ENCODE measurements around the gene DACH1. TPM values are rescaled to one million over a fixed set of nuclear protein-coding genes. Genes with fewer than 3 reads are reported as not detected.
A peak's percentile ranks its signal among the peaks of the same experiment; 100 is the strongest.
"Not testable (repeated sequence)": the region's sequence is repeated elsewhere in the genome, so short reads cannot be mapped to it uniquely, and the experiment has no call there.

The DACH1 gene
- total RNA-seq, 1 donor from 2014 or later: 0.05 TPM

DNA sequence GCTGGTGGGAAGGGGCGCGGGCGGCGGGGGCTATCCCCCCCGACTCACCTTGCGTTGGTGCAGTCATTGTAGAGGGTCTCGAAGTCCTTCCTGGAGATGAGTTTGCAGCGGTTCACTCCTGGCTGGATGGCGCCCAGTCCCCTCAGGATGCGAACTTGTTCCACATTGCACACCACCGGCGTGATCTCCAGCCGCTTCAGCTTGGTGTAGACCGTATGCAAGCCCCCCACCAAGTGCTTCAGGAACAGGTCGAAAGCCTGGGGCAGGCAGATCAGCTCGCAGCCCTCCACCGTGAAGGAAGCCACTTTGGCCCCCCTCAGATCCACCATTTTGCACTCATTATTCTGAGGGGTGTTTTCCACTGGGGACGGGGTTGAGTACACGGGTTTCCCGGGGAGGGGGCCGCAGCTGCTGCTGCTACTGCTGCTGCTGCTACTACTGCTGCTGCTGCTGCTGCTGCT is 1.1 kb downstream of the DACH1 start:
- no peak for DNase-seq (ENCODE audit: low read depth)

DNA sequence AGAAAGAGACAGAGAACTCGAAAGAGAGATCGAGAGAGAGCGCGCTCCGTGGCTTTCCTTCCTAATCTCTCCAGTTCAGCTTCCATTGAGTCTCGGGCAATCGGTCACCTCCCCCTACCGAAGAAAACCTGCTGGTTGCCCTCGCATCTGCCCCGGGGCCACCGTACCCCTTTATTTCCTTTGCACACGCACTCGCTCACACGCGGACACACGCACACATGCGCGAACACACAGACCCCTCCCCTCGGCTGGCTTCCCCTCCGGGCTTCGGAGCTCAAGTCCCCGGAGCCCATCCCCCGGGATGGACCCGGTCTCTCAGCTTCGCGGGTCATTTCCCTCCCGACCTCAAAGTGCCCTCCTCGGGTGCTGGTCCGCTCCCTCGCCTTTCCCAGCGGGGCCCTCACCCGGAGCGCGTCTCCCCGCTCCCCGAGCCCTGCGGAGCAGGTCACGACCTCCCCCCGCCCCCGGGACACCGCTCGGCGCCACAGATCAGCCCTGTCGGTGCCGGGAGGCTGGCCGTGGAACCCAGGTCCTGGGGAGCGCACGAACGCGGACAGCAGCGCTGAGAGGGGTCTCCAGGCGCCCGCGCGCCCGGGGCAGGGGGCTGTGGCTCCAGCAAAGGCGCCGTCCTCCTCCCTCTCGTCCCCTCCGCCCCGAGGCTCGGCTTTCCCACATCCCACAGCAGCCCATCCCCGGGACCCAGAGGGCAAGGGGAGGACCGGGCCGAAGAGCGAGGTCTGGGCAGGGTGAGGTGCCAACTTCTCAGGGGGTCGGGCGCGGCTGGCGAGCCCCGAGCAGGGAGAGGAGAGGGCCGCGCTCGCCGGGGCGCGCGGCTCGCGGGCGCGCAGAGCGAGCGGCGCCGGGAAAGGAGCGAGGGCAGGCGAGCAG is 1.8 kb downstream of the DACH1 start:
- DNase-seq (ENCODE audit: low read depth): no peak

DNA sequence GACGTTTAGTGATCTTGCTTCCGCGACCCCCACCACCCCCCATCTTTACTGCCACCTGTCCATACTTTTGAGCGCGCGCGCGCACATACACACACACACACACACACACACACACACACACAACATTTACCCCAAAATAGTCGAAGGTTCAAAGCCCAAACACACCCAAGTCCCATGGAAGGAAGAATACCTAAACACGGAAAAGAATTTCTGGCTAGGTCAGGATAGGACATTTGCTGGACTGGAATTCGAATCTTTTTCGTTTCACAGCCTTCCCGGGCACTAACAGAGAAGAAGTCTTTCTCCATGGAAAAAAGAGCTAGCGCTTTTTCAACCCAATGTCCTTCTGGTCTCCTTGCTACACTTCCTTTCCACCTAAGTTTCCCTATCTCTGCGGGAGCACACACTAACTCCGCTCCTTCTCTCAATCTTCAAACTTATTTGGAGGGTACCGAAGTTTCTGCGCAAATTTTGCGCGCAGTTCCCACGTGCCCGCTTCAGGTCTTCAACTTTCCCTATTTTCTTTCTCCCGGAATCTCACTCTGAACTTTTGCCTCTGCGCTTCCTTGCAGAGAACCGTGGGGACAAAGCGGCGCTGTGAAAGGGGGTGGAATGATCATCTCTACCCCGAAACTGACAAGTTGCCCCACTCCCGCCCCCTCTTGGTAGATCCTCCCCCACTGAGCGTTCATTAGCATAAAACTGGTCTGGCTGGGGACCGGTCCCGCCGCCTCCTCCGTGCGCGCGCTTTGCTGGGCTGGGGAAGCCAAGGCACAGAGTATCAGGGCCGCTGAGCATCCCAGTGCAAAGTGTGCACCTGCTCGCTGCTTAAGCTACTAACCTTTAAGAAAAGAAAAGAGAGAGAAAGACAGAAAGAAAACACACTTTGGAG is 2.7 kb downstream of the DACH1 start:
- DNase-seq (ENCODE audit: low read depth): no peak

DNA sequence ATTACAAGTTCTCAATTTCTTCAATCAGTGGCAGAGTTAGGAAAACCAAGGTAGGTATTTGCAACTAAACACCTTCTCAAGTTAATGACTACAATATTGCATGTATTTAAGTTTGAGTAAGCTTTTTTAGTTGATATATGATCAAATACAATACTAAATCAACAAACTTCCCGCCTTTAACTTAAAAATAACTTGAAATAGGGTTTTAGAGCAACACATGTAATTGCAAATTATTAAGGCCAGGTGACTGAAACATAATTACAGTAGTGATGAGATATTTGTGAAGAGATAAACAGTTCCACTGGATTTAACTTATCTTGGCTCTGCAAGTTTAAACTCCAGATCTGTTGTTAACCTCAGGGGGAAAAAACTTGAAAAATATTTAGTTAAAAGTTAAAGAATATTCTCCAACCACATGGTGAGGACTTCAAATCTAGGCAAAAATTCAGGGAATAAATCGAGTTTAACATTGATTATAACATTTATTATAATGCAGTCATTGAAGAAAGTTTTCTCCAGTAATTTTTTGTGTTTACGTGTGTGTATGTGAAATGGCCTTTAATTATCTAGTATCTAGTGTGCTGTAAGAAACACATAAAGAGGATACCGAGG is 3.6 kb downstream of the DACH1 start:
- DNase-seq (ENCODE audit: low read depth): no peak

DNA sequence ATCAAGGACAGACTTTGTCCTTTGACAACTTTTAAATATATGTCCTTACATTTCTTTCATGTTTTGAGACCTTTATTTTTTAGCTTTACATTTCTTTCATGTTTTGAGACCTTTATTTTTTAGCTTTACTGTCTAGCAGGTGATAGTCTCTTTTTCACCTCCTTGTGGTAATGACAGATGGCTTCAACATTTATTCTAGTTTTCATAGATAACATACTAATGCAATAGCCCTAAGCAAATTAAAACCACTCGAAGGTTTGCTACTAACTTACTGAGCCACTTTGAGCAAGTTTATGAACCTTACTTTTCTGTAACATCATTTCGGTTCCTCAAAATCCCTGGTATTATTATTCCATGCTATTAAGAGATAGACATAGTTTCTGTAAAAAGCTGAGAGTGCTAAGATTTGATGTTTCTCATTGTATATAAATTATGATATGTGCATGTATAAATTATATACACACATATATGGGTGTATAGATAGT is 4.5 kb downstream of the DACH1 start:
- DNase-seq (ENCODE audit: low read depth): no peak

DNA sequence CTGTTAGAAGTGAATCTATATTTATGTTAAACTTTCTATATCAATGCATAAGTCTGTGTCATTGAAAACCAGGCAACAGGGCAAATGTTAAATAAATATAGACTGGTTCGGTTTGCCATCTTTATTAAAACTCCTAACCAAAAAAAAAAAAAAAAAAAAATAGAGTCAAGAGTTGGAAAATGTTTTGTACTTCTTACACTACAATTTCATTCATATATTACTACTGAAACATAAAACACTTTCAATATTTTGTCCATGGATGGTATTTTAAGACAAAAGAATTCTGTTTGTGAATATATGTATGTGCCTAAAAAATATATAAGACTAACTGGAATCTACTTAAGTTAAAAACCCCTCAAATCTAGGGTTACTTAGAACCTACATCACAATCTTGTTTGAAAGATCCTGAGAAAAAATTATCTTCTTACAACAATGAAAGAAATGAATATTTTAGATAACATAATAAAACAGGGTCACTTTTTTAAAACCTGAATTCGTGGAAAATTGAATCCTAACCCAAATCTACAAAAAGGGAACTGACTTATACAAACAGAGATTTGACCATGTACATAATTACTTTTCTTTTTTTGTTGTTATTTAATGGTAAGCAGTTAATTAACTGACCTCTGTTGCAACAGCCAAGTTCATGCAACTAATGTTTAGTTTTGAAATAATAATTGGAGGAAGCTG is 5.1 kb downstream of the DACH1 start:
- no peak for DNase-seq (ENCODE audit: low read depth)

DNA sequence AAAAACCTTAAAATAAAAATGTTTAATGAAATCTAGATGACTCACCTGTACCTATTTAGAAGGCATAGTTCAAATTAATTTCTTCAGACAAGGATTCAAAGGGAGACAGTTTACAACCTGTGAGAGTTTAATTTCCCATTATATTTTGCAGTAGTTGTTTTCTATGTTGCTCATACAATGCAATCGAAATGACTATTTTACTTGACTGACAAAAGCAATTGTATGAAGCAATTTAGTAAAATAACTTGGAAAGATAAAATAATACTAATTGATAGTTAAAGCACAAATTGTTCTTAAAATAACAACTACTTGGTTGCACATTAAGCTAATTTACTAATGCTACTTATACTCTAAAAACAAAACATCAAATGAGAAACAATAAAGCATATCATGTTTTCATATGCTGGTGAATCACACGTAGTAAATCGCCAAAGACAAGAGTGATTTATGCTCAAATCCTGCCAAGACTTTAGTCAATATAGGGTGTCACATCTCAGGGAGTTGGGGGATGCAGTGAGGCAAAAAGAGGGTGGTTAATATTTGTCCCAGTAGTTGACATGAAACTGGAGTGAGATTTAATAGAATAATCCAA is 6.4 kb downstream of the DACH1 start:
- no peak for DNase-seq (ENCODE audit: low read depth)

DNA sequence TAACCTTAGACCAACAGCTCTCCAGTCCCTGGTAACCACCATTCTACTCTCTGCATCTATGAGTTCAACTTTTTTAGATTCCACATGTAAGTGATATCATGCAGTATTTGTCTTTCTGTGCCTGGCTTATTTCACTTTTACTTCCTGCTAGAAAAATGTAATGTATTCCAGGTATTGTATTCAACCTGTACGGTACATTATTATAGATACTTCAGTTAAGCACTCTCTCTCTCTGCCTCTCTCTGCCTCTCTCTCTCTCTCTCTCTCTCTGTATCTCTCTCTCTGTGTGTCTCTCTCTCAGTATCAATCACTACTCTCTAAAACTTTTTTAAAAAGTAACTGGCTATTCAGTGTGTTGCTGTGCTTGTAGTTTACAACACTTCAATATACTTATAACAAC is 8.4 kb downstream of the DACH1 start:
- no peak for DNase-seq (ENCODE audit: low read depth)

DNA sequence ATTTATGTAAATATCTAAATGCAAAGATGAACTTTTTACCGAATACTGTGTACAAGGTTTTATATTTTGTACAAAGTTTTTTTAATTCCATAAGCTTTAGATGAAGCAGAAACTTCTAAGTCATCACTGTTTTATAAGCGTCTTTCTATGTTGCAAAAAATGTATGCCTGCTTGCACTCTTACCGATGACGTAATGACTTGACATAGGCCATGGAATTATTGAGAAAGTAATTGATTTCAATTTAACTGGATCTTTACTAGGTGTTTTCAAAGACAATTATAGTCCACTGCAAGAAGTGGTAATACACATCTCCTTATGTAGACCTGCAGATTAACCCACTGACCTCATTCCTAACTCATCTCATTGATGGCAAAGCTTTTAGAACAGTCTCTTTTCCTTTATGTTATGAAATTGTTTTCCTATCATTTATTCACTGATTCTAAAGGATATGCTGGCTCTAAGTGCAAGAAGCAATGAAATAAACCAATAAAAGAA is 10.4 kb downstream of the DACH1 start:
- no peak for DNase-seq (ENCODE audit: low read depth)

DNA sequence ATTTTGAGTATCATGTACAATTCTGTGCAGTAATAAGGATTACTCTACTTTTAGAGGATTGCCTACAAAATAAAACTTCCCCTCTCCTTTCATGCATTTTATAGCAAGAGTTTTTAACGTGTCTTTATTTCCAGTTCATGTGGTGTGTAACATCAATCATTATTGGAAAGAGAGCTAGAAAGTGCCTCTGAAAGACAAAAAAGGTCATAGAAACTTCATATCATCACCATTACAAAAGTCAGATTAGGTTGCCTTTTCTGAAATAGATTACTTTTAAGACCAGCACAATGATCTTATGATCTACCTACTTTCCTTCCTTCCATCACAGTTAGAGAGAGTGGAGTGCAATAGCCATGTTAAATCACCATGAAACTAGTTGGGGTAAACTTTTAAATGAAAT is 12.6 kb downstream of the DACH1 start:
- DNase-seq (ENCODE audit: low read depth): no peak

DNA sequence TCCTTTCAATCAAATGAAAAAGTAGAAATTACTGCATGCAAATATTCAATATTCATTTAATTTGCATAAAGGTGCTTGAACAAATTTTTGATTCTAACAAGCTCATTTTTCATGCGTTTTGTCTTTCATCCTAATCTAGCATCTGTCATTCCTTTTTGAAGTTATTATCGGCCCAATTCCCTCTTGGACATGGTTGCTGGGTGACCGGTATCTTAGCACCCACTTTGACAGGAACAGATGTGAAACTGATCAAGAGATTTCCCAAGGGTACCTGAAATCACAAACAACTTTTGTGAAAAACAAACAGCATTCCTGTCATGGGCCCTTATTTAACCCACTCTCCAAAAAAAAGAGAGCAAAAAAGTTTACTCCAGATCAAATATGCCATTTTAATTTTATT is 13.3 kb downstream of the DACH1 start:
- no peak for DNase-seq (ENCODE audit: low read depth)

DNA sequence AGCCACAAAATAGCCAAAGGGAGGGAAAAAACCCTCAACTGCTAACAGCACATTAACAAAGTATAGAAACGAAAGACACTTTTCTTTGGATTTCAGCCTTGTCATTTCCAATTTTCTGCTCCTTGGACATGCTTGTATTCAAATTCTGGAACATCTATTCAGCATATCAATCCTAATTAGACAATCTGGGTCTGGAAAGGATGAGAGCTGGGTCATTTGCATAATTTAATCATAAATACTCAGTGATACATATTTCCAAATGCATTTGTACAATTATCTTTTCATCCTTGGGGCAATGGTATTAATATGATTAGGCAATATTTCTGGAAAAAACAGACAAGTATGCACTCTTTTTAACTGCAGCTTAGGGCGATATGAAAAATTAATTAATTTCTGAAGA is 14.3 kb downstream of the DACH1 start:
- no peak for DNase-seq (ENCODE audit: low read depth)

DNA sequence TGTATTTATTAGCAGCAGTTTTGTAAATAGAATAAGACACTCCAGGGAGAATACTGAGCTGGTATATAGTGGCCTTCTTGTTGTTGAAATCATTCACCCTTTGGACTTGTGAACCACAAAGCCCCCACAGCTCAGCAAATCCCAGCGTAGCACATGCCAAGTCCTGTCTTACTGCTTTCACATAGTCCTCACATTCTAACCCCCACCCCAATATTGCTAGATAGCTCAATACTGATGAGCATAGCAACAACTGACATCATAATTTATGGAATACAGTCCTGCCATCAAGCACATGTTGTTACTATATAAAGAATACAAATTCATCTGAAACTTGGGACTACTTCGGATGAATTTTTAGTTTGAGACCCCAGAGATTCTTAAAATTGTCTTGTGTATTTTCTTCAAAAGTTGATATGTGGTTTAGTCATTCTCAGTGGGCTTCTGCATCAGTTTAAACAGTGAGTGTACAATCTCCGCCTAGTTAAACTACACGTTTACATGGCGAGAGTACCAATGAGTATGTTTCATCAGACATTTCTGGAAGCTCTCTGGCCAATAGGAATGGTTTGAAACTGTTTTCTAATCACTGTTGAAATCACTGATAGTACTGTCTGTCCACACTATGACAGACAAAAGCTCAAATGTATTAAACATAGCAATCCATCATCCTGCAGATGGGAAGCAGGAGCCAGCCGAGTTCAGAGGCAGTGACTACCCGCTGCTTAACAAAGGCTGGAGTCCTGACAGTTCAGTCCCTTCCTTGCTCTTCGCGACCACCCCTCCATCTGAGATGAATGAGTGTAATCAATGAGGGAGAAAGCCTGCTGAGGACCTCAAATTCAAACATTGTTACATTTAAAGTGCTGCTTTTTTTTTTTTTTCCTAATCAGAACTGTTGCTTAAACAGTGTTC is 15.2 kb downstream of the DACH1 start:
- DNase-seq (ENCODE audit: low read depth): no peak

DNA sequence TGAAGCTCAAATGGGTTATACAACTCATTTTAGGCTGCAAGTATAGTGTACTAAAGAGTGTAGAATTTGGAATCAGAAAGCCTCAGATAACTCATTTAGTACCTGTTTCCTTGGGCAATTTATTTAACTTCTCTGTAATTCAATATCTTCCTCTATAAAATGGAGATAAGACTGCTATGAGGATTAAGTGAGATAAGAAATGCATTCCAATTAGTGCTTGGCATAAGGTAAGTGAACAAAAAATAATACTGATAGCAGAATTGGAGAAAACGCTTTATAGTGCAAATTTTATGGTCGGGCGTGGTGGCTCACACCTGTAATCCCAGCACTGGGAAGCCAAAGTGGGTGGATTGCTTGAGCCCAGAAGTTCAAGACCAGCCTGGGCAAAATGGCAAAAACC is 25.0 kb downstream of the DACH1 start:
- DNase-seq (ENCODE audit: low read depth): no peak

DNA sequence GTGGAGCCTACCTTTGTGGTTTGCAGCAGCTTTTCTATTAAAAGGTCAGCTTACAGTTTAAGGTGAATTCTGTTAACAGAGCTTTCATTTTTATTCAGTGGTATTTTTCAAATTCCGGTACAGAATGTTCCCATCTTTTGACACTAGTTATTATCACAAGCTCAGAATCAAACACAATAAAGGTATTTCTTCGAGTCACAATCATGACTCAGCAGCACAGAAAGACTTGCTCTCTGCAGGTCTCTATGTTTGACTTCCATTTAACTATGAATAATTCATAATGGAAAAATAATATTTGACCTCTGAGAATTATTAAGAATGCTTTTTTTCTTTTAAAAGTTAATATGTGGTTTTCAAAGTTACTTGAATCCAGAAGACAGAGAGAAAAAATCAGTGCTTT is 28.2 kb downstream of the DACH1 start:
- peak; percentile 40 for DNase-seq (ENCODE audit: low read depth)

DNA sequence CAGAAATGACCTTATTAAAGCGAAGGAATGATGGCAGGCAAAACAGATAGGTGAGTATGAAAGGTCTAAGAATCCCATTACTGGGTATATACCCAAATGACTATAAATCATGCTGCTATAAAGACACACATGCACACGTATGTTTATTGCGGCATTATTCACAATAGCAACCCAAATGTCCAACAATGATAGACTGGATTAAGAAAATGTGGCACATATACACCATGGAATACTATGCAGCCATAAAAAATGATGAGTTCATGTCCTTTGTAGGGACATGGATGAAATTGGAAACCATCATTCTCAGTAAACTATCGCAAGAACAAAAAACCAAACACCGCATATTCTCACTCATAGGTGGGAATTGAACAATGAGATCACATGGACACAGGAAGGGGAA is 29.4 kb downstream of the DACH1 start:
- not testable (repeated sequence) for DNase-seq (ENCODE audit: low read depth)

DNA sequence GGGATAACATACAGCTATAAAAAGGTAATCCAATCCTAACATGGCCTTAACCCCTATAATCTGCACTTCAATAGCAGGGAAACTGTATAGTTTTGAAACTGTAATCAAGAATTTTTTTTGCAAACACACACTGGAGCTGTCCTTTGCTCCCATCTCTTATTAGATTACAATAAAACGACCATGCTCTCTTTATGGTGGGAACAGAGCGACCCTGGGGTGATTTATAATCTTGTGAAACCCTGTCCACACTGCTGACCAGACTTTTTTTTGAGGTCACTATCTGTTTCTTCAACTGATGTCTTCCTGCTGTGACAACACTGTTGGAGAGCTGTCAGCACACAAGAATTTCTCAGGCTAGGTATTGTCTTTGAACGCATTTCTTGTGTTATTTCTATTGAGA is 35.3 kb downstream of the DACH1 start:
- no peak for DNase-seq (ENCODE audit: low read depth)

DNA sequence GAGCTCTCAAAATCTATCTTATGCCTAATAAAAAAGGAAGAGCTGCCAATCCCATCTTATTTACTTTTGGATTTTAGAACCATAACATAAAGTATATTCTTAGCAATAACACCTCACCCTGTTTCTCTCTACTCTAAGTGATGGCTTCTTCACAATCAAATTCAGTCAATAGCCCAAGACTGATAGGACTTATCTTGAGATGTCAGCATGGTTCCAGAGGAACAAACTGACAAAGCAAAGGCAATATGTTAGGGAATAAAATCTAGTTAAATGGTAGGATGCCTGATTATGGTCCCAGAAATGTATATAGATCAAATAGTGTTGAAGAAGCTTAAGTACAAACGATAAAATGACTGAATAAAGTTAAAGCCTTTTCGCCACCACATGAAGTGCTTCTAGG is 36.3 kb downstream of the DACH1 start:
- DNase-seq (ENCODE audit: low read depth): no peak

DNA sequence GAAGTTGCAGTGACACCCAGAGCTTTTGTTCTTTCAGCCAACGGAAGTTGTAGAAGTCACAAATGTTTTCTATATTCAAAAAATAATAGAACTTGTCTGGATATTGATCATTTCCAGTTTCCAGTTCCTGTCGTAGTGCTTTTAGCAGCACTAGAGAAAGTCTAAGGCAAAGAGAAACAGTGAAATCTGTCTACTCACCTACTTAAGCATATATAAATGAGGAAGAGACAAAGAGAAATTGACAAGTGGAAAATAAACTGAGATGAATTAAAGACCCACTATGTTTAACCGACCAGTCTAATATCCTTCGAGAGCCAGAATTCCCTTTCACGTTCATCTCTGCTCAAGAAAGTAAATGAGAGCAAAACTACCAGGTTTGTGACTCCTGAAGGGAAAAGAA is 36.7 kb downstream of the DACH1 start:
- no peak for DNase-seq (ENCODE audit: low read depth)

DNA sequence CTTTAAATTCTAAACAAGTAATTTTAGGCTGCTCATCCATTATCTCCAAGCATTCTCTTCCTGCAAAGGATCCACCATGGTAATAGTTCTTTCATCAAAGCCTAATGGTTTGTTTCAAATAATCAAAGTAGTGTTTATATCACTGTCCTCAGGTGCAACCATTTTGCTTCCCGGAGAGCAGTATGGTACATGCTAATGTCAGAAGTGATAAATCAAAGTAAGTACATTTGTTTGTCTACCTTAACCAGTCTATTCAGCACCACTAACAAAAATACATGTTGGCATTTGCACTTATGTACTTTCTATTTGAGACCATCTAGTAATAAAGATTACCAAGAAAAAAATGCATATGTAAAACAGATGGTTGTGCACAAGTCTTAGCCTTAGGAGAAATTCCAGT is 37.5 kb downstream of the DACH1 start:
- DNase-seq (ENCODE audit: low read depth): no peak

Measured in renal cortical epithelial cell (primary cell).